Ovary (tissue), 9 donors: Measurements from ENCODE around the gene MILR1. TPM values are rescaled to one million over a fixed set of nuclear protein-coding genes. Genes with fewer than 3 reads are reported as not detected.
"Not testable (repeated sequence)": the region's sequence is repeated elsewhere in the genome, so short reads cannot be mapped to it uniquely, and the experiment has no call there.

Experiments
- DNase-seq, 5 donors: peaks; one replicate each; pipeline ENCODE4 v3.0.0-alpha.2; 2019 to 2020
- H3K27ac ChIP-seq, 2 donors: fragments of 200-600 bp; one replicate each; pipeline versions ENCODE4 v1.5.1 to v1.8.0; 2019 to 2022
- H3K27me3 ChIP-seq: fragments of 200-600 bp; one replicate; pipeline ENCODE4 v1.8.0; 2022
- H3K36me3 ChIP-seq: fragments of 200-600 bp; sonication (generic); one replicate; pipeline ENCODE4 v1.5.1; 2019
- H3K4me1 ChIP-seq: one replicate; pipeline ENCODE4 v1.8.1; 2013; ENCODE audit warnings: mild to moderate bottlenecking, moderate library complexity; ENCODE audit not compliant: insufficient read depth
- H3K4me3 ChIP-seq: fragments of 200-600 bp; sonication (generic); one replicate; pipeline ENCODE4 v1.5.1; 2017
- H3K9me3 ChIP-seq, 2 donors: fragments of 200-600 bp in 1 of 2; sonication (generic) in 1 of 2; one replicate each; pipeline versions ENCODE4 v1.5.1 to v1.8.1; 2013 to 2019; ENCODE audit warnings: mild to moderate bottlenecking in 1 of 2, moderate library complexity in 1 of 2
- EP300 ChIP-seq: sonication (generic); formaldehyde crosslinking; IDR thresholded peaks from one replicate; pipeline ENCODE4 v1.6.1; 2017; ENCODE audit warnings: antibody characterized with exemption
- POLR2A ChIP-seq: fragments of 450-650 bp; IDR thresholded peaks from one replicate; pipeline ENCODE4 v1.6.1; 2017; ENCODE audit warnings: antibody characterized with exemption, mild to moderate bottlenecking, moderate library complexity
- WGBS, 3 donors: extraction: QIAGEN DNeasy Blood & Tissue Kit in 1 of 3; methylation state at CpG; one replicate each; pipeline versions ENCODE4 v1.1.5 to v1.1.7; 2013 to 2017; 5-methylcytosine and 5-hydroxymethylcytosine counted together
- intact Hi-C, 4 donors: fragments of 100-400 bp; cut with DNase I; formaldehyde crosslinking; loops; one replicate each; pipeline versions ENCODE4 v1.11.0 to v1.15.1; 2022 to 2023
- polyA plus RNA-seq, 2 donors: library from polyadenylated mRNA; stranded (reverse); fragments of 200-250 nt in 1 of 2; fragments of 350-450 nt in 1 of 2; fragmentation: Illumina TruSeq in 1 of 2; extraction: RNeasy Lipid Tissue Mini Kit (QIAGEN cat#74804) in 1 of 2; gene quantifications; one replicate each; pipeline ENCODE4 v1.2.3, GENCODE V29; 2013 to 2014
- total RNA-seq, 7 donors: library from RNA; depleted of rRNA in 2 of 7; stranded (reverse); fragments of >200 nt in 2 of 7; fragmentation: NEBNext Ultra II Directional in 3 of 7; extraction: Animal tissue kit (Norgen Biotek cat#: 25700) in 3 of 7; gene quantifications; one replicate each; pipeline versions ENCODE4 v1.1.0 to v1.2.4, GENCODE V29; 2016 to 2023
- TF ChIP-seq, protein P1 (sequence below), 3 donors: fragments of 450-650 bp in 2 of 3; fragments of 200-600 bp in 1 of 3; IDR thresholded peaks; one replicate each; pipeline versions ENCODE4 v1.5.1 to v1.8.0; 2016 to 2022; ENCODE audit warnings: antibody characterized with exemption in 3 of 3, mild to moderate bottlenecking in 1 of 3
- donor health status: DM: no; HTN: no; CAD: no; lungs with moderate emphysema.
- donor health status: DM: no; HTN: no; CAD: no.
- donor health status: Bipolar disorder and iron deficiency.
- donor health status: DM: yes; HTN: yes; CAD: no.
- donor health status: DM: no; HTN: no; CAD: no.
- donor health status: DM: yes; HTN: yes; CAD: no.

Gene MILR1
- total and polyA plus RNA-seq, 9 donors, result 2.0 to 16.4 (median 6.8) TPM

DNA sequence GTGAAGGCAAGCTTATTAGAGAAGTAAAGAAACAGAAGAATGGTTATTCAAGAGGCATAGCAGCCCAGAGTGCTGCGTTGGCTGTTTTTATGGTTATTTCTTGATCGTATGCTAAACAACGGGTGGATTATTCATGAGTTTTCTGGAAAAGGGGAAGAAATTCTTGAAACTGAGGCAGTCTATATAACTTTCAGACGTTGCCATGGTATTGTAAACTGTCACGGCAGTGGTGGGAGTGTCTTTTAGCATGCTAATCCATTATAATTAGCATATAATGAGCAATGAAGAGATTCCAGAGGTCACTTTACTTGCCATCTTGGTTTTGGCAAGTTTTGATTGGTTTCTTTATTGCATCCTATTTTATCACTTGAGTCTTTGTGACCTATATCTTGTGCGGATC lies 17.4 kb upstream of the MILR1 start:
- Histone ChIP-seq H3K9me3 (no peaks in the 10 kb centered on the region), H3K36me3 (no peaks in the 10 kb centered on the region), H3K27me3 (no peaks in the 10 kb centered on the region), H3K27ac (no peak overlapping the region), H3K4me3 (no peak overlapping the region), H3K4me1 (no peaks in the 10 kb centered on the region)
- 79 to 81% (median 80%) methylated on average over 6 of the region's 6 CpGs for WGBS, 3 donors
- no peak for TF ChIP-seq POLR2A
- TF ChIP-seq, protein P1, sequence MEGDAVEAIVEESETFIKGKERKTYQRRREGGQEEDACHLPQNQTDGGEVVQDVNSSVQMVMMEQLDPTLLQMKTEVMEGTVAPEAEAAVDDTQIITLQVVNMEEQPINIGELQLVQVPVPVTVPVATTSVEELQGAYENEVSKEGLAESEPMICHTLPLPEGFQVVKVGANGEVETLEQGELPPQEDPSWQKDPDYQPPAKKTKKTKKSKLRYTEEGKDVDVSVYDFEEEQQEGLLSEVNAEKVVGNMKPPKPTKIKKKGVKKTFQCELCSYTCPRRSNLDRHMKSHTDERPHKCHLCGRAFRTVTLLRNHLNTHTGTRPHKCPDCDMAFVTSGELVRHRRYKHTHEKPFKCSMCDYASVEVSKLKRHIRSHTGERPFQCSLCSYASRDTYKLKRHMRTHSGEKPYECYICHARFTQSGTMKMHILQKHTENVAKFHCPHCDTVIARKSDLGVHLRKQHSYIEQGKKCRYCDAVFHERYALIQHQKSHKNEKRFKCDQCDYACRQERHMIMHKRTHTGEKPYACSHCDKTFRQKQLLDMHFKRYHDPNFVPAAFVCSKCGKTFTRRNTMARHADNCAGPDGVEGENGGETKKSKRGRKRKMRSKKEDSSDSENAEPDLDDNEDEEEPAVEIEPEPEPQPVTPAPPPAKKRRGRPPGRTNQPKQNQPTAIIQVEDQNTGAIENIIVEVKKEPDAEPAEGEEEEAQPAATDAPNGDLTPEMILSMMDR (IDR thresholded peaks at IDR 0.05), result no peak
- TF ChIP-seq EP300, result no peak
- DNase-seq, result no peak
- intact Hi-C loops, result no loop called here

DNA sequence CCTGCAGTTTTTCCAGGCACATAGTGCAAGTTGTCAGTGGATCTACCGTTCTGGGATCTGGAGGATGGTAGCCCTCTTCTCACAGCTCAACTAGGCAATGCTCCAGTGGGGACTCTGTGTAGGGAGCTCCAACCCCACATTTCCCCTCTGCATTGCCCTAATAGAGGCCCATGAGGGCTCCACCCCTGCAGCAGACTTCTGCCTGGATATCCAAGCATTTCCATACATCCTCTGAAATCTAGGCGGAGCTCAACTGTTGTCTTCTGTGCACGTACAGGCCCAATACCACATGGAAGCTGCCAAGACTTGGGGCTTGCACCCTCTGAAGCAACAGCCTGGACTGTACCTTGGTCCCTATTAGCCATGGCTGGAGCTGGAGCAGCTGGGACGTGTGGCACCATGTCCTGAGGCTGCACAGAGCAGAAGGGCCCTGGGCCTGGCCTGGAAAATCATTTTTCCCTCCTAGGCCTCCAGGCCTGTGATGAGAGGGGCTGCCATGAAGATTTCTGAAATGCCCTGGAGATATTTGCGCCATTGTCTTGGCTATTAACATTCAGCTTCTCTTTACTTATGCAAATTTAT lies 10.9 kb upstream of the MILR1 start:
- Histone ChIP-seq H3K4me3 (no peak overlapping the region), H3K4me1 (no peaks in the 10 kb centered on the region), H3K27me3 (no peaks in the 10 kb centered on the region), H3K9me3 (peaks cover 0 to 7% of the 10 kb centered on the region in 2 donors), H3K27ac (no peak overlapping the region), H3K36me3 (no peaks in the 10 kb centered on the region)
- 86 to 91% (median 88%) methylated on average over 5 of the region's 5 CpGs for WGBS, 3 donors
- no peak for DNase-seq
- TF ChIP-seq, protein P1 (IDR thresholded peaks at IDR 0.05), result no peak
- no peak for TF ChIP-seq POLR2A
- TF ChIP-seq EP300, result no peak
- intact Hi-C loops, result no loop called here

DNA sequence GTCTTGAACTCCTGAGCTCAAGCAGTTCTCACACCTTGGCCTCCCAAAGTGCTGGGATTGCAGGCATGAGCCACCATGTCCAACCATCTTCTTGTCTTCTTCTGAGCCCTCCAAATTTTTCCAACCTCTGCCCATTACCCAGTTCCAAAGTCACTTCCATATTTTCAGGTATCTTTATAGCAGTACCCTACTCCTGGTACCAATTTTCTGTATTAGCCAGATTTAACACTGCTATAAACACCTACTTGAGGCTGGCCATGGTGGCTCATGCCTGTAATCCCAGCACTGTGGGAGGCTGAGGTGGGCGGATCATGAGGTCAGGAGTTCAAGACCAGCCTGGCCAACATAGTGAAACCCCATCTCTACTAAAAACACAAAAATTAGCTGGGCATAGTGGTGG lies 9.4 kb upstream of the MILR1 start:
- not testable (repeated sequence) for DNase-seq
- WGBS, 3 donors, result 92 to 100% (median 98%) methylated on average over 1 of the region's 1 CpG

DNA sequence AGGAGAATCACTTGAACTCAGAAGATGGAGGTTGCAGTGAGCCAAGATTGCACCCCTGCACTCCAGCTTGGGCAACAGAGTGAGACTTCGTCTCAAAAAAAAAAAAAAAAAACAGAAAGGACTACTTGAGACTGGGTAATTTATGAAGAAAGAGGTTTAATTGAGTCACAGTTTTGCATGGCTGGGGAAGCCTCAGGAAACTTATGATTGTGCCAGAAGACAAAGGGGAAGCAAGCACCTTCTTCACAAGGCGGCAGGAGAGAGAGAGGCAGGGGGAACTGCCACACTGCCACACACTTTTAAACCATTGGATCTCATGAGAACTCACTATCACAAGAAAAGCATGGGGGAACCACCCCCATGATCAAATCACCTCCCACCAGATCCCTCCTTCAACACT lies 9.0 kb upstream of the MILR1 start:
- intact Hi-C loops, result loop anchor here in 1 of 4 donors (10.0 kb wide), 1 partner anchor 1215 kb away; no protein-coding TSS in a partner anchor

More for the DNA sequence above, 9.4 kb upstream of the MILR1 start:
- H3K27ac ChIP-seq, H3K9me3 ChIP-seq, H3K4me1 ChIP-seq, H3K4me3 ChIP-seq, H3K27me3 ChIP-seq, intact Hi-C loops, H3K36me3 ChIP-seq: not testable (repeated sequence)

More for the DNA sequence above, 9.0 kb upstream of the MILR1 start:
- Histone ChIP-seq H3K4me1 (no peaks in the 10 kb centered on the region), H3K27ac (no peak overlapping the region), H3K9me3 (peaks cover 0 to 7% of the 10 kb centered on the region in 2 donors), H3K4me3 (no peak overlapping the region), H3K27me3 (no peaks in the 10 kb centered on the region), H3K36me3 (no peaks in the 10 kb centered on the region)
- WGBS, 3 donors, result 90 to 97% (median 93%) methylated on average over 2 of the region's 2 CpGs
- no peak for DNase-seq
- TF ChIP-seq POLR2A (no peak), EP300 (no peak)
- TF ChIP-seq, protein P1 (IDR thresholded peaks at IDR 0.05), result no peak
